ENCODE data around the gene ATP11C.

The ATP11C gene

GRCh38 chrX:139898334-139898733 is 34.5 kb downstream of the ATP11C start:
- H3K4me2 ChIP-seq (ENCODE audit: low read length) = no peak overlapping the region
- no peaks in the 10 kb centered on the region for H3K9me3 ChIP-seq (ENCODE audit: control insufficient read depth, insufficient read depth, low read length)
- H3K27me3 ChIP-seq (ENCODE audit: control insufficient read depth, low read length) = no peaks in the 10 kb centered on the region
- TF ChIP-seq EZH2phosphoT487 (IDR thresholded peaks at IDR 0.05; ENCODE audit: borderline replicate concordance, low read length) (no peak), CTCF (IDR thresholded peaks at IDR 0.05; ENCODE audit: low read depth, low read length, poor library complexity, severe bottlenecking) (no peak)
- H3K36me3 ChIP-seq (ENCODE audit: control insufficient read depth, low read length) = no peaks in the 10 kb centered on the region
- H3K27ac ChIP-seq (ENCODE audit: low read depth, low read length) = no peak overlapping the region
- peaks cover 8% of the 10 kb centered on the region; the same call in 1 of the 2 replicates for H3K79me2 ChIP-seq (ENCODE audit: control insufficient read depth, low read length)
- H3K4me3 ChIP-seq (ENCODE audit: low read length) = no peak overlapping the region
- H3K4me1 ChIP-seq (ENCODE audit: control insufficient read depth, low read length) = no peaks in the 10 kb centered on the region
- H3F3A ChIP-seq (ENCODE audit: control insufficient read depth, insufficient read depth) = no peaks in the 10 kb centered on the region
- no peaks in the 10 kb centered on the region for H4K20me1 ChIP-seq (ENCODE audit: control insufficient read depth, insufficient read depth, low read depth, low read length)
- no peaks in the 10 kb centered on the region for H3K9me2 ChIP-seq (replicated peaks; ENCODE audit: control insufficient read depth, low read length)

GRCh38 chrX:139892512-139892911 is 40.3 kb downstream of the ATP11C start:
- H3K4me1 ChIP-seq (ENCODE audit: control insufficient read depth, low read length) = no peaks in the 10 kb centered on the region
- no peaks in the 10 kb centered on the region for H3K9me2 ChIP-seq (replicated peaks; ENCODE audit: control insufficient read depth, low read length)
- no peak for TF ChIP-seq CTCF (IDR thresholded peaks at IDR 0.05; ENCODE audit: low read depth, low read length, poor library complexity, severe bottlenecking)
- no peak for TF ChIP-seq EZH2phosphoT487 (IDR thresholded peaks at IDR 0.05; ENCODE audit: borderline replicate concordance, low read length)
- H3F3A ChIP-seq (ENCODE audit: control insufficient read depth, insufficient read depth) = no peaks in the 10 kb centered on the region
- peaks cover 31% of the 10 kb centered on the region for H3K79me2 ChIP-seq (ENCODE audit: control insufficient read depth, low read length)
- H3K4me3 ChIP-seq (ENCODE audit: low read length) = no peak overlapping the region
- H3K9me3 ChIP-seq (ENCODE audit: control insufficient read depth, insufficient read depth, low read length) = no peaks in the 10 kb centered on the region
- H3K4me2 ChIP-seq (ENCODE audit: low read length) = no peak overlapping the region
- no peaks in the 10 kb centered on the region for H4K20me1 ChIP-seq (ENCODE audit: control insufficient read depth, insufficient read depth, low read depth, low read length)
- no peaks in the 10 kb centered on the region for H3K36me3 ChIP-seq (ENCODE audit: control insufficient read depth, low read length)
- no peak overlapping the region for H3K27ac ChIP-seq (ENCODE audit: low read depth, low read length)
- no peaks in the 10 kb centered on the region for H3K27me3 ChIP-seq (ENCODE audit: control insufficient read depth, low read length)

- Histone ChIP-seq H3K36me3 (ENCODE audit: control insufficient read depth, low read length) (no peaks in the 10 kb centered on the region), H3K4me1 (ENCODE audit: control insufficient read depth, low read length) (no peaks in the 10 kb centered on the region), H3K27me3 (ENCODE audit: control insufficient read depth, low read length) (no peaks in the 10 kb centered on the region), H3K9me2 (replicated peaks; ENCODE audit: control insufficient read depth, low read length) (no peaks in the 10 kb centered on the region), H3F3A (ENCODE audit: control insufficient read depth, insufficient read depth) (no peaks in the 10 kb centered on the region), H4K20me1 (ENCODE audit: control insufficient read depth, insufficient read depth, low read depth, low read length) (no peaks in the 10 kb centered on the region), H3K9me3 (ENCODE audit: control insufficient read depth, insufficient read depth, low read length) (no peaks in the 10 kb centered on the region), H3K79me2 (ENCODE audit: control insufficient read depth, low read length) (peaks cover 30% of the 10 kb centered on the region), H3K4me2 (ENCODE audit: low read length) (no peak overlapping the region), H3K4me3 (ENCODE audit: low read length) (no peak overlapping the region), H3K27ac (ENCODE audit: low read depth, low read length) (no peak overlapping the region)
- TF ChIP-seq CTCF (IDR thresholded peaks at IDR 0.05; ENCODE audit: low read depth, low read length, poor library complexity, severe bottlenecking) (no peak), EZH2phosphoT487 (IDR thresholded peaks at IDR 0.05; ENCODE audit: borderline replicate concordance, low read length) (no peak)
Measured at GRCh38 chrX:139890991-139891700, 41.7 kb downstream of the ATP11C start.
